HS-5 (cell line): ENCODE data around the gene CARMIL1.
A peak's percentile ranks its signal among the peaks of the same experiment; 100 is the strongest.
"Not testable (repeated sequence)": the region's sequence is repeated elsewhere in the genome, so short reads cannot be mapped to it uniquely, and the experiment has no call there.

Experiments
- DNase-seq: peaks from one replicate; pipeline ENCODE4 v3.0.0-alpha.2; 2012; ENCODE audit warnings: low read depth

The CARMIL1 gene

DNA sequence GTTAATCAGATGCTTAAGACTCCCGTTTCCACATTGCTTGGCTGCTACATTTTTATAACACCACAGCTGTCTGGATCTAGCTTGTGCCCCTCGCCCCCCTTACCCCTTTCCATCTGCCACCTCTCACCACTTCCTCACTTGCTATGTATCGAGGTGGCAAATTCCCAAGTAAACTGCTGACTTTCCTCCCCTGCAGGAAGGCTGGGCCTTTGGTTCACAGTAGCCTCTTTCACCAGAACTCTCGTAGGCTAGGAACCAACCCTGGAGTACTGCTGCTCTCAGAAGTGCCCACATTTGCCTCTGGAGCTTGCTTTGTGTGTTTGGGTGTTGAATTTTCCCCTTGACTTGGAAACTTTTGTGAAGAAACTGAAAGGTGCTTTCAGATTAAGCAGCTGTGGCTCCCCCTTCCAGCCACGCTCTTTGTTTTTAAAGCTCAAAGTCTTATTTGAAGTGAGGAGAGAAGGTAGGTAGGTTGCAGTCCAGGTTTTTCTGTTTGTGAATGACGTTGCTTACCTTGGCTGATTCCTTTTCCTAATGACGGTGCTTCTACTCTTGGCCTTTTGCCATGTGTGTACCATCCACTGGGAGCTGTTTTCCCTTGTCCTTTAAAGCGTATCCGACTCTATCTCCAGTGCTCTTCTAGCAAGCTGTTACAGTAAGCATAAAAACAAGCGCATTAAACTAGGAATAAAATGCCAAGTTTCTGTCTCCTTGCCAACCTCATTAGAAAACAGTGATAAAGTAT lies 90.4 kb downstream of the CARMIL1 start:
- DNase-seq, result no peak

DNA sequence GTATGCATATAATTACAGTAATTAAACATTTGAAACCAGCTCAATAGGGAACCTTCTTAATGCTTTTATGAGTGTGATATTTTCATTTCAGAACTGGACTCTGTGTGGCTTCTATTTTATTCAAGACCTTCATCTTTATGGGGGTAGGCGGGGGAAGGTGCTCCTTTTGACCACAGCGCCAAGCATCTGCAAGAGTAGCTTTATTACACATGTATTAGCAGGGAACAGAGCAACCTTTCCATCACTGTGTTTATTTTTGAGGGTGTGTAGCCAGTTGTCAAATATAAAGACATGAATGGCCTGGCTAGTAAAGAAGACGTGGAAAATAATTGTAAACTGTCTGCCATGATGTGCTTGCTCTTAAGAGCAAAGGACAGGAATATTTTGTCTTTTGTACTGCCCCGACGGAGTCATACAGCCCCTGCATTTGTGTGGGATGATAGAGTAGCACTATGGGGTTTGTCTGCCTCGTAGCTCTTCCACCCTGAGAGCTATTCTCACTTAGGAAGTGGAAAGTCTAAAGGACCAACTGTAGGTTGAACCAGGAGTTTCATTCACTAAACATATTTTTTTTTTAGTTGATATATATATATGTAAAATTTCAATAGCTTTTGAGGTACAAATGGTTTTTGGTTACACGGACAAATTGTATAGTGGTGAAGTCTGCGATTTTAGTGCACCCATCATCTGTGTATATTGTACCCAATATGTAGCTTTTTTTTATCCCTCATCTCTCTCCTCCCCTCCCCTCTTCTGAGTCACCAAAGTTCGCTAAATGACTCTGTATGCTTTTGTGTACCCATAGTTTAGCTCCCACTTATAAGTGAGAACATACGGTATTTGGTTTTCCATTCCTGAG lies 91.2 kb downstream of the CARMIL1 start:
- DNase-seq, result no peak

DNA sequence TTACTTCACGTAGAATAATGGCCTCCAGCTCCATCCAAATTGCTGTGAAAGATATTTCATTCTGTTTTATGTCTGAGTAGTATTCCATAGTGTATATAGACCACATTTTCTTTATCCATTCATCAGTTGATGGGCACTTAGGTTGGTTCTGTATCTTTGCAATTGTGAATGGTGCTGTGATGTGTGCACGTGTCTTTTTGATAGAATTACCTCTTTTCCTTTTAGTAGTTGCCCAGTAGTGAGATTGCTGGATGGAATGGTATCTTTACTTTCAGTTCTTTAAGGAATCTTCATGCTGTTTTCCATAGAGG lies 91.8 kb downstream of the CARMIL1 start:
- DNase-seq, result no peak

DNA sequence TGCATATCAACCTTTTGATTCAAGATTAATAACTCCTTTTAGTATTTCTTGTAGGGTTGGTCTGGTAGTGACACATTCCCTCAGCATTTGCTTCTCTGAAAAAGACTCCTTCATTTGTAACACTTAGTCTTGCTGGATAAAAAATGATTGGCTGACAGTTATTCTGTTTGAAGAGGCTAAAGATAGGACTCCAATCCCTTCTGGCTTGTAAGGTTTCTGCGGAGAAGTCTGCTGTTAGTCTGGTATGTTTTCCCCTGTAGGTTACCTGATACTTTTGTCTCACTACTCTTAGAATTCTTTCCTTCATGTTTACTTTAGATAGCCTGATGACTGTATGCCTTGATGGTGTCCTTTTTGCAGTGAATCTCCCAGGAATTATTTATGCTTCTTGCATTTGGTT lies 96.0 kb downstream of the CARMIL1 start:
- no peak for DNase-seq

DNA sequence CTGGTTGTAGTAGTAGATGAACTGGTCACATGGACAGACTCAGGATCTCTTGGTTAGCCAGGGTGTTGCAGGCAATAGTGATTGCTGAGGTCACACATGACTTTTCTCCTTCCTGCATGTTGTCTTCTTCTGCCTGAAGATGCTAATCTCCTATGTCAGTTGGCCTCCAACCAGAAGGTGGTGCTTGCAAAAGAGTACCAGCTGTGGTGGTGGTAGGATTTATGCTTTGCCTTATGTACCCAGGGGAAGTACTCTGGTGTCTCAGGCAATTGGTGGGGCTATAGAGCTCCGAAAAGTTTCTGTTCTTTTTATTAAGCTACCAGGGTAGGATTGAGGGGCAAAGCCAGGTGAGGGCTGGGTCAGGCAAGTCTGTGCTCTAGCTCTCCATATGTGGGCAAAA lies 98.5 kb downstream of the CARMIL1 start:
- no peak for DNase-seq

DNA sequence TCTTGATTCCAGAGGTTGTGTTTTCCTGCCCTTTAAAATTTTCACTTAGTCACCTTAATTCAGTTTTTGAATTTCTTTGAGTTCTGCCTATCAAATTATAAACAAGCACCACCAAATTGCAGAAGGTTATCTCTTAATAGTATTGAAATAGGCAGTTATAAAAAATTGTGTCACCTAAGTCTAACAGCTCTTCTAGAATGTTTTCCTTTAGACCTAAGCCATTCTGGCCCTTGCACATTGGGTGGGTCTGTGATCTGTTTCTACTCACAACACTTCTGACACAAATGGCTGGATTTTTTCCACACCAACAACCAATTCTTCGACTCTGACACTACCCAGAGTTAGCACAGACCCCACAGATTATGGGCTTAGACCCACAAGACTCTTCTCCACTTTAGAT lies 101.9 kb downstream of the CARMIL1 start:
- DNase-seq, result no peak

DNA sequence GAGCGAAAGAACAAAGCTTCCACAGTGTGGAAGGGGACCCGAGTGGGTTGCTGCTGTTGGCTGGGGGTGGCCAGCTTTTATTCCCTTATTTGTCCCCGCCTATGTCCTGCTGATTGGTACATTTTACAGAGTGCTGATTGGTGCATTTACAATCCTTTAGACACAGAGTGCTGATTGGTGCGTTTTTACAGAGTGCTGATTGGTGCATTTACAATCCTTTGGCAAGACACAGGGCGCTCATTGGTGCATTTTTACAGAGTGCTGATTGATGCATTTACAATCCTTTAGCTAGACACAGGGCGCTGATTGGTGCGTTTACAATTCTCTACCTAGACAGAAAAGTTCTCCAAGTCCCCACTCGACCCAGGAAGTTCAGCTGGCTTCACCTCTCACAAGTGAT lies 103.3 kb downstream of the CARMIL1 start:
- not testable (repeated sequence) for DNase-seq

DNA sequence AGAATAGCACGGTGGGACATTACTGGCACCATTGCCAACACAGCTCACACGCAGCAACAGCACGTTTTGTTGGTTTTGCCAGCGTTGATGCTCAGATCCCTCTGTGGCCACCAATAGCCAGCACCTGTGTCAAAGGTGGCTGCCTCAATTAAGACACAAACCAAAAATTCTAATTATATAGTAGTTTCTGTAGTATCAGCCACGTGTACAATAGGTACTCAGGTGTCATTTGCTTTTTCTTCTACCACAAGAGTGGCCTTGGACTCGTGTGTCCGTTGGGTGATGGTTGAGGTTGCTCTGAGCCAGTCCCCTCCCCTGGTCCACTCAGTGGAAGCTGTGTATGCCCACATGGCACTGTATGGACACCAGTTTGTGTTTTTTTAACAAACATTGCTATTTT lies 105.1 kb downstream of the CARMIL1 start:
- DNase-seq, result no peak

DNA sequence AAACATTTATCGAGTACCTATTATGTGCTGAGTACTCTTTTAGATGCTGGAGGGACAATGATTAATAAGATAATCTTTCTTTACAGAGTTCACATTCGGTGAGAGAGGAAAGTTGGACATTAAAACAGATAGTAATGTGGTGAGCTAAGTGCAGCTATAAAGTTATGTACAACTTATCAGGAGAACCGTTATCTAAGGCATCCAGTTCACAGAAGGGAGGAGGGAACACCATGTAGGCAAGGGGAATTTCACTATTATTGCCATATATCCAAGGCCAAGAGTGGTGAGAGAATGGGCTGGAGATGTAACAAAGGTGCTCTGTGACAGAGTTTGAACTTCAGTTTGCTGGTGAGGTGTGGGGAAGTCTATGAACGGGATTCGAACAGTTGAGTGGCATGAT lies 105.8 kb downstream of the CARMIL1 start:
- DNase-seq, result no peak

DNA sequence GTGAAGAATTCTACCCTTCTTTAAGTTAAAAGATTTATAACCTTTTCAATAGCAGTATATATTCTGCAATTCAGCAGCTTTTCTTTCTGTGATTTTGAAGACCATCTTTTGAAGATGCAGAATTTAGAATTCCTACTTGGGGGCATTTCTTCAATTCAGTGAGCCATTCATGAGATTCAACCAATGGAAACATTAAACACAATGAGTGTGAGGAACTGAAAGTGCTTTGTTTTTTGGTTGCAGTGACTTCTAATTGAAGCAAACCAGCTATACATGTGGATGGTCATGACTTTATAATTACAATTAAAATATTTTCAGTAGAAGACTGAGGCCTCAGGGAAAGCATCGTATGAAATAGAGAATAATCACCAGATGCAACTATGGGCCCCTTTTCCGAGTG lies 108.3 kb downstream of the CARMIL1 start:
- DNase-seq, result no peak

DNA sequence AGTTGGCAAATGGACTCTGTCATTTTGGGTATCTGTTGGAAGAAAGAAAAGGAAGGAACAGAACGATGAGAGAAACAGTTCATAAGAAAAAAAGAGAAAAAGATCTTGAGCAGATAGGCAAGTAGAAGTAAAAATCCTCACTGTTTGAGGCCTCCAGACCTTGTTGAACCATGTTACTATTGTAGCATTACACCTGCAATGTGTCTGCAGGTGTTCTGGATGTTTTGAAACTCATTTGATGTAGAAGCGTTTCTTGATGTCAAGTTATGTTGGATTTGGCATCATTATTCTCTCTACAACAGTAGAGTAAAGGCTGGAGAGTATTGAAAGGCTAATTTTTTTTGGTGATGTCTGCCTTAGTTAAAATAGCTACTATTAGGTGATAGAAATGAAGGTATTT lies 108.7 kb downstream of the CARMIL1 start:
- no peak for DNase-seq

DNA sequence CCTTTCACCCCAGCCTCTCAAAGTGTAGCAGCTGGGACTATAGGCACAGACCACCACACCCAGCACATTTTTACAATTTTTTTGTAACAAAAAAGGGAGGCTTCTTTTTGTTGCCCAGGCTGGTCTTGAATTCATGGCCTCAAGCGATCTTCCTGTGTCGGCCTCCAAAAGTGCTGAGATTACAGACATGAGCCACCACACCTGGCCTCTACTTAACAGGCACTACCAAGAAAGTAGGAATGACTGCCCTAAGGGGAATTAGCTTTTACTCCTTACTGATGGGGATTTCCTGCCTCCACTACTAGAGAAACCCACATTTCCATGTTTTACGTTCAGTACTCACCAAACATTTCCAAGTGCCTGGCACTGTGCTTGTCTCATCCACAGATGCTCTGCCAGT lies 109.6 kb downstream of the CARMIL1 start:
- DNase-seq, result no peak

DNA sequence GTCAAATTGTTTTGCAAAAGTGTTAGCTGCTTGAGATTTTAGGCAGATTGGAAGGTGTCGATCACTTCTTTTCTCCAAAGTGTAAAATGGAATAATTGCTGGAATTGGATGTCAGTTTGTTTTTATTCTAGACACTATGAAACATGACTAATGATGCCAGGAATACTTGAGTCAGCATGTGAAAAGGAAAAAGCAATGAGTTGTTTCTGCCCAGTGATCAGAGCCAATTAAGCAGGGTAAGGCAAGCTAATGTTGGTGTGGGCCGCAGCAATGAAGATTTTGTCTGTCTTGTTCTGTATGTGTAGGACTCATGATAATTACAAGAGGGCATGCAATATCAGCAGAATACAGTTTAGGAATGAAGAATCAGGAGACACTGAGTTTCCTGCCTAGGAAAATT lies 110.3 kb downstream of the CARMIL1 start:
- DNase-seq, result peak; percentile 8

DNA sequence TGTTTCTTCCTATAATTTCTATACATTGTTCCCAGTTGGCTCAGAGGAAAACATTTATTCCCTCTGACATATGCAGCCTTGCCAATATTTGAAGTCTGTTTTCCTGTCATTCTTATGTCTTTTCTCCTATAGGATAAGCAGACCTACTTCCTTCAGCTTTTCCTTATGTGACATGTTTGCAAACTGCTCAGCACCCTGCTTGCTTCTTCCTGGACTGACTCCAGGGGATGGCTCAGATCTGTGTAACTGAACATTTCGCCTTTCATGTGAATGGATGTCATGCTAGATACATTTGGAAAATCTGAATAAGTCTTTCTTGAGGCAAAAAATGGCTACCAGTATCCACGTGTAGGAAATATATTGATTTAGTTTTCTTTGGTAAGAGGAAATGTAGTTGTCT lies 113.2 kb downstream of the CARMIL1 start:
- no peak for DNase-seq

DNA sequence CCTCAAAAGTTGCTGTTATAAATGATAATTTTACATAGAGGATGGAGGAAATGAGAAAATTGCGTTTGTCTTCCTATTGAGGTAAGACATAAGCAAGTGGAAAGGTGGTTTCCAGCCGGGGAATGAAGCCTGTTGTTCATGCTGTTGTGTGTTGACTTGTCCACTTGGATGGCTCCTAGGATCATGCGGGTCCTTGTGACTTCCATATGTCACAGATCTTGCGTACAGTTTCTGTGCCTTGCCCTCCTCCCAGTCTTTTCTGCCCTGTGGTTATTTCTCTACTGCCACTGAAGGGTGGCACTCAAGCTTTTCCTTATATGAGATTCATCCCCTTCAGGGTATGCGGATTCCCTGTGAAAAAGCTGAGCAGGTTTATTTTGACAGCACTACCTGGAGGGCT lies 116.6 kb downstream of the CARMIL1 start:
- DNase-seq, result no peak

DNA sequence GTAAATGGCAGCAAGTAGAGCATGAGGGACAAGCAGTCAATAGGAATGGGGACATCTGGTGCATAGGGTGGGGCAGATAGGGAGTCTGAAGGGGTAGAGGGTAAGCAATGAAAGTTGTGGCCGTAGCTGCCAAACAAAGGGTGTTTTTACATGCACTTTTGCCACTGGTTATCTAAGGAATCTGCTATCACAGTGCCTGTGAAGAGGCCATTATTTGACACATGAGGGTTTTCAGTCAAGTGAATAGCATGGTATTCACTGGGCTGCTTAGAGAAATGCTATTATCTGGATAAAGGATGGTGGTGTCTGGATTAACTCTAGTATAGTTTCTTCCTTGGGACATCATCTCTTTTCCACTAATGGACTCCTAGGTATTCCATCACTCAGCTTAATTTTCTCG lies 118.2 kb downstream of the CARMIL1 start:
- no peak for DNase-seq

DNA sequence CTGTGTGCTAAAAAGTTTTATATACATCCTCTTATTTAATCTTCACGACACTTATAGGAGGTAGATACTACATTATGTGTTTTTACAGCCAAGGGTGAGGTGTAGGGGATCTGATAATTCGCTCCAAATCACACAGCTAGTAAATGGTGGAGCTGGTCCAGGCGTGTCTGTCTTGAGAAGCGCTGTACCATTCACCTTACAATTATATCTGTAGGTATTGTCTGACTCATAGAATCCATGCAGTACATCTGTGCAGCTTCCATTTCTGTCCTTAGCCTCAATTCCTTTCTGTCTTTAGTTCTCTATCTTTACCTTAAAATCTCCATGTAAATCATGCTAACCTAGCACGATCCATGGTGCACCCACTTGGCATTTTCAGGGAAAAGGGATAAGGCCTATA lies 120.7 kb downstream of the CARMIL1 start:
- no peak for DNase-seq

DNA sequence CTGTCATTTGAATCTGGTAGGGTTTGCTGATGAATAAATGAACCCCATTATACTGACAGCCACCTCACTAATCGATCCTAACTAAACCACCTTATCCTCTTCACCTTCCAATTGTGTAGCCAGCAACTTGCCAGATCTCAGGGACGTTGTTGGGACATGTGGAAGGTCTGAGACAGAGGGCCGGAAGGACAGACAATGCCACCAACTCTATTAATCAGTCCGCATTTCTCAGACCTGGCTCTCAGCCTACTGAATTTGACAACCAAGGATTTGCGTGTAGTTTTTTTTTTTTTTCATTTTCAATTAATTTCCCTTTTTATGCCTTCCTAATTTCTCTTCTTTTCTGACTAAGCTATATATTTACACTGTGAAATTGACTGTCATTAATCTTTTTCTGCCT lies 122.5 kb downstream of the CARMIL1 start:
- no peak for DNase-seq

DNA sequence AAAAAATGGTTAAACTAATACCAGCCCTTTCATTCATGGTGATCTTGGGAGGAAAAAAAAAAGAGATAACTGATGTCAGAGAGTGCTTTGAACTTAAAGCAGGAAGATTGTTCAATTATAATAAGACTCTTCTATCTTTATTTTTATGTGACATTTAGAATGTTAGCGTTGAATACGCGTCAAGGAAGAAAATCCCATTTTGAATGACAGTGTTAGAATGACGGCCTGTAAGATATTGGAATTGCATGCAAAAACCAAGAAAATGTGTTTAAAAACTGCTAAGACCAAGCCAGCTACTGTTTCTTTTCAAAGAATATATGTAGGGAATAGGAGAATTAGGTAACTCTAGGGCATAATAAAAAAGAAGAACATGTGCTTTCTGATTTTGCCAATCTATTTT lies 123.0 kb downstream of the CARMIL1 start:
- no peak for DNase-seq

DNA sequence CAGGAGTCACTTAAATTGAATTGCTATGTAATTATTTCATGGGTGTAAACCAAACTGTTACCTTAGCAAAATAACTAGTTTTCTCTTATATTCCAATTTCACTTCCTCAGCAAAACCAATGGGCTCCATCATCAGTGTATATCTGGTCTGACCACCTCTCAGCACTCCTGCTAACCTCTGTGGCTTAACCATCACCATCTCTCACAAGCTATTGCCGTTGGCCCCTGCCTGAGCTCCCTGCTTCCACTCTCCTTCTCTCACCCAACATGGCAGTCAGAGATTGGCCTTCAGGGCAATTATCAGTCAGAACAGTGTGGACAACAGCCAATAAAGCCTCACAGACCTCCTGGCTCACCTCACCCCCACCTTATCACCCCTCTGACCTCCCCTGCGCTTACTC lies 124.0 kb downstream of the CARMIL1 start:
- DNase-seq, result no peak

DNA sequence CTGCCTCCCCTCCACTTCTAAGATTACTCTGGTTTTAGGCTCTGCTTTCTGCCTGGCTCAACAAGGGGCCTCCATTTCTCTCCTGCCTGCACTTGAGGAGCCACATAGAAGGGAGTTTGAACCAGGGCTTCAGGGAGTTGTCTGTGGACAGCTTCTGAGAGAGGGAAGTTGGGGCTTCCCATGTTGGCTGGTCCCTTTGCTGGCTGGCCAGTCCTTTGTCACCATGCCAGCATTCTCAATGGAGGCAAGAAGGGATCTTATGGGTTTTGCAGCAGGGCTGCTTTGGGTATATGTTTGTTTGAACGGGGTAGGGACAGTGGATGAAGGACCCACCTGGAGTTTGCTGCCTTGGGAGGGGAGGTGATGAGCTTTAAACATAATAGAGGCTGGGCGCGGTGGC lies 124.9 kb downstream of the CARMIL1 start:
- no peak for DNase-seq

DNA sequence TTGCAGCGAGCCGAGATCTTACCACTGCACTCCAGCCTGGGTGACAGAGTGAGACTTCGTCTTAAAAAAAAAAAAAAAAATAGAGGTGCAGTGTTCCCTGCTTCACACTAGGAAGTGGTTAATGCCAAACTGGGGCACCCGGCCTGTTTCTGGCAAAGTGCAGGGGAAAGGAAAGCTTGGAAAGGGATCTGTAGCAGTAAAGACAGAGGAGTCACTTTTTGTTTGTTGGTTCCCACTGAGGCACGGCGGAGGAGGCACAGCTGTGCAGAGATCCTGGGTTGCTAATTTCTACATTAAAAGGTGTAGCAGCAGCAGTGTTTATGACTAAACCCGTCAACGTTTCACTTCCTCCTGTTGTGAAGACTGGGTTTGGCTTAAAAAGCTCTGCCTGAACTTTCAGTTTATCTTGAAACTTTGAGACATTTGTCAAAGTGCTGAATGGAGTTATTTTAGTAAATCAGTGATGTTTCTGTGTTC lies 125.6 kb downstream of the CARMIL1 start:
- DNase-seq, result no peak

DNA sequence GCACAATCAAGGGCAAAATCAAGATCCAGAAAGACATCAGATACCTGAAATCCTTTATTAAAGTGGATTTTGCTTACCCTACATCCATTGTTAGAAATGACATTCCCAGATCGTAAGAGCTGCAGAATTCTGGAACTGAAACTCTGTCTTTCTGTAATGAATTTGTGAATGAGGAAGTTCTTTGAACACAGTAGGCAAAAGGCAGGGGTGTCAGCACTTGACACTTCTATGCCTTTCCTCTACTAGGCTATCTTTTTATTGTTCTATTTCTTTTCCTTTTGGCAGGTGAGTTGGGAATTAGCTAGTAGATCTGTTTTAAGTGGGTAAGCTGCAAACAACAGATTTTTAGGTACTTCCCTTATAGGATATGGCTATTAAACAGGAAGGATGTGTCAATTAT lies 126.3 kb downstream of the CARMIL1 start:
- DNase-seq, result no peak

DNA sequence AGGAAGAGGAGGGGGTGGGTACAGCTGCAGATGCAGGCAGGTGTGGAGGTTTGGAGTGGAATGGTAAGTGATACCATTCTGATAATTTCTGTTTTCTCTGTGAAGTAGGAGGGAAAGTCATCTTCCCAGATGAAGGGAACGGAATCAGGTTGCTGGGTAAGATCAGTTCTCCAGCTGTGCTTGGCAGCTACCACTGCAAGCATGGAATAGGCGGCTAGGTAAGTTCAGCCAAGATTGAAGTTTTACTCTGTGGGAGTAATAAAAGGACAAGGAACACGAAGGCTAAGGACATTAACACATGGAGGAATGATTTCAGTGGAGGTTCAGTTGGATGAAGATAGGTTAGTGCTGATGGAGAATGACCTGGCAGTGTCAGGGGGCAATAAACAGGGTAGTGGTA lies 128.3 kb downstream of the CARMIL1 start:
- no peak for DNase-seq
